ENCODE data around the gene SLC35G1. TPM values are rescaled to one million over a fixed set of nuclear protein-coding genes. Genes with fewer than 3 reads are reported as not detected.

SLC35G1 gene
- total RNA-seq, 1 donor from 2014 or later, result 13.9 TPM

DNA sequence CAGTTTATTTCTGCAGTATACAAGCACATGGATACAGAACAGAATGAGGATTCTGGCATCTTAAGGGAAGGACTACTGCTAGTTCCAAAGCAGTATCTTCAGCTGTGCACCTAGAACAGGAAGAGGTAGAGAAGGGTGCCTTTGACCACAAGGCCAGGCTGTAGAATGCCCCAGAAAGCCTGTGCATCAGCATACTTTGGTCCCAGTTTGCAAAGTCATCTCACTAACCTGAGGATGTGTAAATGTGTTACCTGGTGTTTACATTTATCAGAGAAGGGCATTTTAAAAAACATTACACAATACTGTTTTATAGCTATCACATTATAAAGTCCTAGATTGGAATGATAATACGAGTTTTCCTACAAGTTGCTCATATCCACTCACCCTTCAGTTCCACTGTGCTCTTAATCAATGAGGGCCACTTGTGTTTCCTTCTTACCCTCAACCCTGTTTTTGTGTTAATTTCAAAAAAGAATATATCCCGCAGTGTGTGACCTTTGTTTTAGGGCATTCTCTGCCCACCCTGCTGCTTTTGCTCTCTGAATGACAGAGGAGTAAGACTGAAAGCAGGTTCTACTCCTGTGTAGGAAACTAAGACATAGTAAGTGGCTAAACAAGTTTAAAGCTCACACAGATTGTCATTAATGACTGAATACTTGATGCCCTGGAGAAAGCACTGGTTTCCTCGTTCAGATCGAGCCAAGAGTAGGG, 3.4 kb downstream of the SLC35G1 start:
- Mint-ChIP-seq H3K4me3 (peak overlapping the region; percentile 70), H3K9me3 (peaks cover 6% of the 10 kb centered on the region), H3K27me3 (peaks cover 8% of the 10 kb centered on the region), H3K27ac (peak overlapping the region; percentile 71), H3K36me3 (peaks cover 25% of the 10 kb centered on the region), H3K4me1 (ENCODE audit: unreplicated experiment) (peaks cover 29% of the 10 kb centered on the region)
- TF ChIP-seq, protein P1, sequence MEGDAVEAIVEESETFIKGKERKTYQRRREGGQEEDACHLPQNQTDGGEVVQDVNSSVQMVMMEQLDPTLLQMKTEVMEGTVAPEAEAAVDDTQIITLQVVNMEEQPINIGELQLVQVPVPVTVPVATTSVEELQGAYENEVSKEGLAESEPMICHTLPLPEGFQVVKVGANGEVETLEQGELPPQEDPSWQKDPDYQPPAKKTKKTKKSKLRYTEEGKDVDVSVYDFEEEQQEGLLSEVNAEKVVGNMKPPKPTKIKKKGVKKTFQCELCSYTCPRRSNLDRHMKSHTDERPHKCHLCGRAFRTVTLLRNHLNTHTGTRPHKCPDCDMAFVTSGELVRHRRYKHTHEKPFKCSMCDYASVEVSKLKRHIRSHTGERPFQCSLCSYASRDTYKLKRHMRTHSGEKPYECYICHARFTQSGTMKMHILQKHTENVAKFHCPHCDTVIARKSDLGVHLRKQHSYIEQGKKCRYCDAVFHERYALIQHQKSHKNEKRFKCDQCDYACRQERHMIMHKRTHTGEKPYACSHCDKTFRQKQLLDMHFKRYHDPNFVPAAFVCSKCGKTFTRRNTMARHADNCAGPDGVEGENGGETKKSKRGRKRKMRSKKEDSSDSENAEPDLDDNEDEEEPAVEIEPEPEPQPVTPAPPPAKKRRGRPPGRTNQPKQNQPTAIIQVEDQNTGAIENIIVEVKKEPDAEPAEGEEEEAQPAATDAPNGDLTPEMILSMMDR (conservative IDR thresholded peaks at IDR 0.05), result no peak
- DNase-seq (ENCODE audit: extremely low spot score, unreplicated experiment), result no peak

- TF ChIP-seq, protein P1 (conservative IDR thresholded peaks at IDR 0.05), result no peak
- Mint-ChIP-seq H3K9me3 (peaks cover 6% of the 10 kb centered on the region), H3K4me3 (no peak overlapping the region), H3K27me3 (peaks cover 8% of the 10 kb centered on the region), H3K4me1 (ENCODE audit: unreplicated experiment) (peaks cover 29% of the 10 kb centered on the region), H3K36me3 (peaks cover 27% of the 10 kb centered on the region), H3K27ac (no peak overlapping the region)
- DNase-seq (ENCODE audit: extremely low spot score, unreplicated experiment), result no peak
Measured at GRCh38 chr10:93899109-93899508, 5.3 kb downstream of the SLC35G1 start.

GRCh38 chr10:93903051-93903450, 9.3 kb downstream of the SLC35G1 start:
- H3K4me3 Mint-ChIP-seq, result no peak overlapping the region
- no peak for DNase-seq (ENCODE audit: extremely low spot score, unreplicated experiment)
- peaks cover 31% of the 10 kb centered on the region for H3K36me3 Mint-ChIP-seq
- H3K4me1 Mint-ChIP-seq (ENCODE audit: unreplicated experiment), result no peaks in the 10 kb centered on the region
- TF ChIP-seq, protein P1 (conservative IDR thresholded peaks at IDR 0.05), result no peak
- H3K9me3 Mint-ChIP-seq, result no peaks in the 10 kb centered on the region
- no peaks in the 10 kb centered on the region for H3K27me3 Mint-ChIP-seq
- no peak overlapping the region for H3K27ac Mint-ChIP-seq

GRCh38 chr10:93904901-93905300, 11.1 kb downstream of the SLC35G1 start:
- Mint-ChIP-seq H3K36me3 (peaks cover 28% of the 10 kb centered on the region), H3K4me3 (no peak overlapping the region), H3K27ac (no peak overlapping the region), H3K27me3 (no peaks in the 10 kb centered on the region), H3K4me1 (ENCODE audit: unreplicated experiment) (no peaks in the 10 kb centered on the region), H3K9me3 (no peaks in the 10 kb centered on the region)
- no peak for DNase-seq (ENCODE audit: extremely low spot score, unreplicated experiment)
- TF ChIP-seq, protein P1 (conservative IDR thresholded peaks at IDR 0.05), result no peak

DNA sequence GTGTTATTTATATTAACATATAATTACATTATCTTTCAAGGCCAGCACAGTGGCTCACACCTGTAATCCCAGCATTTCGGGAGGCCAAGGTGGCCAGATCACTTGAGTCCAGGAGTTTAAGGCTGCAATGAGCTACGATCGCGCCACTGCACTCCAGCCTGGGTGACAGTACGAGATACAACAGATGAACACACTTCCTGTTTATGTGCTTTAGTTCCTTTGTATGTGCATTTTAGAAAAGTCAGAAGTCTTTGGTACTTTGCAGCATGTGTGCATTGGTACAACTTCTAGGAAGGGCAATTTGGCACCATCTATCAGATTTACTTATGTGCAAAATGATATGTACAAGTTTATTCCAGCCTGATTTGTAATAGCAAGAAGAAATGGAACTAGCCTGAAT, 13.3 kb downstream of the SLC35G1 start:
- DNase-seq (ENCODE audit: extremely low spot score, unreplicated experiment), result no peak
- Mint-ChIP-seq H3K27ac (no peak overlapping the region), H3K27me3 (no peaks in the 10 kb centered on the region), H3K4me3 (no peak overlapping the region), H3K9me3 (no peaks in the 10 kb centered on the region), H3K36me3 (peaks cover 21% of the 10 kb centered on the region), H3K4me1 (ENCODE audit: unreplicated experiment) (no peaks in the 10 kb centered on the region)
- TF ChIP-seq, protein P1 (conservative IDR thresholded peaks at IDR 0.05), result no peak

All from type B pancreatic cell (in vitro differentiated cells).